Kasumi-1 (cell line): ENCODE data around the gene BLOC1S1.
A peak's percentile ranks its signal among the peaks of the same experiment; 100 is the strongest.

Experiments used
- DNase-seq, 2 experiments: peaks; one replicate each; lab custom pipeline; 2025; lab: John Stamatoyannopoulos, UW

Gene BLOC1S1

DNA sequence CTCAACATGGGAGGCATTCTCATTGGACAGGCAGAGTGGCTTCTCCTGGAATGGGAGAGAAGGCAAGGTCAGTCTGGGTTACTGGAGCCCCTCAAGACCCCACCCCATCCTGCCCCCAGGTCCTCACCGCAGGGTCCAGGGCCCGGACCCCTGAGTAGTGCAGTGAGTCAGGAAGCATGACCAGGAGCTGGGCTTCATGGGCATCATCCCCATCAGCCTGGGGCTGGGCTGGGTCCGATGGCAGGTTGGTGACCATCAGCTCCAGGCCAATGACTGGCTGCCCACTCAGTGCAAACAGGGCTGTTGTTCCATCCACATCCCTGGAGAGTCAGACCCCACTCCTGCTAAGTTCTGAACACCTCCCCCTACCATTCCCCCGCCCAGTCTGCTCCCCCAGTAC is 21.2 kb upstream of the BLOC1S1 start:
- no peak for DNase-seq

DNA sequence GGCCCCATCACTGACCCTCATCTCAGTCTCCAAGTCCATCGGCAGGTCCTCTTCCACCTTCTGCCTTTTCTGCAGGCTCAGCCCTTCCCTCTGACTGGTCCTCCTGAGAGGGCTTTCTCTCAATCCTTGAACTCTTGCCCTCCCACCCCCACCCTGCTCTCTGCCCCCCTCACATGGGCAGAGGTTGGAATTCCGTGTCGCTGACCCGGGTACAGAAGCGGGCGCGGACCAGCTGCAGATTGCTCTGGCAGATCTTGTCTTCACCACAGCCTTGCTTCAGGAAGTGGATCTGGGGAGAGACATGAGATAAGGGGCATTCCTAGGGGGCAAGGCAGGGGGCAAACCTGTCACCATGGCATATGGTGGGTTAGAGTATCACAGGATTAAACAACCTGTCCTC is 20.5 kb upstream of the BLOC1S1 start:
- DNase-seq, result no peak

DNA sequence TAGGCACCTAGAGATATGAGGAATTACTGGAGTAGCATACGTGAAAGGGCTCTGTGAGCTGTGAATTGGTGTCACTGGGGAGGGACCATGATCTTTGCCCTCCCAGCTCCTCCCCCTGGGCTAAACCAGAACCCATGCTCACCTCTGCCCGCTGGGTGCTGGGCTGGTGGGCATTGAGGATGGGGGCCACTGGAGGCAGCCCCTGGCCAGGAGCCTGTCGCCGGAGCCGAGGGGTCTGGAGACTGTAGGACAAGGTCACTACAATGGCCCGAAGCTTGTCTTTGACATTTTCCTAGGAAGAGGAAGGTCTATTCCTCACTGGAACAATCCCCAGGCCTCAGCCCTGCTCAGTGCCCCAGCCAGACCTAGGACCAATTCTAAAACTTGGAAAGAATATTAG is 19.7 kb upstream of the BLOC1S1 start:
- no peak for DNase-seq

DNA sequence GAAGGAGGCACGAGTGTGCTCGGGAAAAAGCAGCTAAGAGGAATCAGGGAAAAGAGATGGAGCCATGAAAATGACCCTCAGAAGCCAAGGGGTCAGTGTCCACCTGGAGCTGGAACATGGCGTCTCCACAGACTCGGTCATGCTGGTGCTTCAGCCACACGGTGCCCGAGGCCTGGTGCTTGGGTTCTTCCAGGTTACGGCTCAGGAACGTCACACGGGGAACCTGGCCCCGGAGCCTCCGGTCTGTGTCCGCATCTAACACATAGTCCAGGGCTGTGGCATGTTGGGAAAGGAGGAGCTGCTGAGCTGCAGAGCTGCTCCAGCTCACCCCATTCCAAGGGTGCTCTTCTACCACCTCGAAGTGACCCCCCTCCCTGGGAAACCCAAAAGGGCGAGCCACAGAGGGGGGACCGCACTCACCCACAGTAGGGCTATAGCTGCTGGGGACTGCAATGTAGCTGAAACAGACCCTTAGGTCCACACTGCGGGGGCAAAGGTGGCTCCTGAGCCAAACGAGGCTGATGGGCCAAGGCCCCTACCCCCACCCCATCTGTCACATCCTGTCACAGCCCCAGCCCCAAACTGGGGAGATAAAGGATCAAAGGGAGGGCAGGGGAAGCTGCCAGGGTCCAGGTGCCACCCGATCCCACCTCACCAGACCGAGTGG is 18.9 kb upstream of the BLOC1S1 start:
- DNase-seq, result no peak

DNA sequence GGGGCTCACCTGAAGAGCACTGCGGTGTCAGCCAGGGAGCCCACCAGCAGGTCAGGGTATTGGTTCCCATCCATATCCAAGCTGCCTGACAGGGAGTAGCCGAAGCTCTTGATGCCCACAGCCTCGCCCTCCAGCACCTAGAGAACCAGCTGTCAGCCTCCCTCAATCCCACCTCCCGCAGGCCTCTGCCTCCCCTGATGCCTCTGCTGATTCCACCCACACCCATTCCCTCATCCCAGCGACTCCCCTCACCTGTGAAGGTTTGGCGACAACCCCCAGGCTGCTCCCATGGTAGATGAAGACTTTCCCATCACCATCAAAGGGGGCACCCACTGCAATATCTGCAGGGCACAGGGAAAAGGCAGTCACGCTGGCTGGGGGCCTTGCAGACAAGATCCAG is 18.2 kb upstream of the BLOC1S1 start:
- DNase-seq, result no peak

DNA sequence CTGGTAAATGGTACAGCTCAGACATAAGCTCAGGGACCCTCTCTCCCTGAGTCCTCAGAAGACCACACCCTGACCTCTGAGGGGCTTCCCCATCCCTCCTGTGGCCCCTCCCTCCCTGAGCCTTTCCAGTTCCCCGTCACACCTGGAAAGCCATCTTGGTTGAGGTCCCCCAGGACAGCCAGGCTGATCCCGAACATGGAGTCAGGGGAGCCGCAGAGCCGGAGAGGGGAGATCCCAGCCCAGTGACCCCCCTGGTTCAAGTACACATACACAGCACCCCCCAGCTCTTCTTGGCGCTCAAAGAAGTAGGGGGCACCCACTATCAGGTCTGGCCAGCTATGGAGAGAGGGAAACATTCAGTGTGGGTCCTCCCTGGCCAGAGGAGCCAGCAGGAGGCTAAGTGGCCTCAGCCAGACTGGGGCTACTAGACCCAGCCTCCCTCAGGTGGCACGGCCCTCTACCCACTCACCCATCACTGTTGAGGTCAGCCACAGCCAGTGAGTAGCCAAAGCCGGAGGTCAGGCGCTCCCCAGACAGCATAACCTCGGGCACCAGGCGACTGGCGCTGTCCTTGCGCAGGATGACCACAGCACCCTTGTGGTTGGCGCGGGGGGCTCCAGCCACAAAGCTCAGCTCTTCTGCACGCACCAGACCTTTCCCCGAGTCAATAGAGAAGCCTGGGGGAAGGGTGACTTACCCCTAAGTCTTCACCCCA is 17.4 kb upstream of the BLOC1S1 start:
- DNase-seq, result no peak

DNA sequence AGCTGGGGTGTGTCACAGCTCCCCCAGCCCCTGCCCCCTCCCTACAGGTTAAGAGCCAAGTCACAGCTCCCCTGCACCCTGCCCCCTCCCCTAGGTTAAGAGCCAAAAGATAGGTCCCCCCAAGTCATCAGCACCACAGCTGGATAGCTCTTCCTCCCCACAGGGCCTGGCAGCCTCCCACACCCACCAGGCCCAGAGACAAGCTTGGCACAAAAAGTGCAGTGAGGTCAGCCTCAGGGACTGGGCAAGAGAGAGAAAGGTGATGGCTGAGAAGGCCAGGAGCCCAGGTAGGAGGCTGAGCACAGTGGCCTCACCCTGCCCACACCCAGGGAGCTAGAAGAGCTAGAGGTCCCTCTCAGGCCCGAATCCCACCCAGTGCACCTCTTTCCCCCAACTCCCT is 16.9 kb upstream of the BLOC1S1 start:
- no peak for DNase-seq

DNA sequence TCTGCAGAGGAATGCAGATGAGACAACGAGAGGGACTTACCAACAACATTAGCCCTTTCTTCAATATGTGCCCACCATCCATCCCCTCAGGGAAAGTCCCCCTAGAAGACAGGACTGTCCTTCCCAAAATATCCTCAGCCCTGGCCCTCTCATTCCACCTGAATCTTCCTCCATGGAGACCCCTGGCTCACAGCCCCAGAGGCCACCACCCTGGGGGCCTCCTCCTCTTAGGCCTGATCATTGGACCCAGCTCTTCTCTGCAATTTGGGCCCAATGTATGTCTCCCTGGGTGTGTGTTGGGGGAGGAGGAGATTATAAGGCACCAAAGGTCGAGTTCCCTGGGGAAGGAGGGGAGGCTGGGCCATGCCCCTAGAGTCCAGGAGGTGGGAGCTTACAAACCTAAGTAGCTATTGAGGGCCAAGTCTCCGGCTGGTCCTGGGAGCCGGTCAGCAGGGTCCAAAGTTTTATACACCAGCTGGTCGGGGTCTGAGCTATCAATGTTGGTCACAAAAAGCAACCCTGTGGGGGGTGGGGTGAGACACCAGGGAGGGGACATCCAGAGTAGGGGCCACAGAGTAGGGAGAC is 16.3 kb upstream of the BLOC1S1 start:
- DNase-seq, result no peak

DNA sequence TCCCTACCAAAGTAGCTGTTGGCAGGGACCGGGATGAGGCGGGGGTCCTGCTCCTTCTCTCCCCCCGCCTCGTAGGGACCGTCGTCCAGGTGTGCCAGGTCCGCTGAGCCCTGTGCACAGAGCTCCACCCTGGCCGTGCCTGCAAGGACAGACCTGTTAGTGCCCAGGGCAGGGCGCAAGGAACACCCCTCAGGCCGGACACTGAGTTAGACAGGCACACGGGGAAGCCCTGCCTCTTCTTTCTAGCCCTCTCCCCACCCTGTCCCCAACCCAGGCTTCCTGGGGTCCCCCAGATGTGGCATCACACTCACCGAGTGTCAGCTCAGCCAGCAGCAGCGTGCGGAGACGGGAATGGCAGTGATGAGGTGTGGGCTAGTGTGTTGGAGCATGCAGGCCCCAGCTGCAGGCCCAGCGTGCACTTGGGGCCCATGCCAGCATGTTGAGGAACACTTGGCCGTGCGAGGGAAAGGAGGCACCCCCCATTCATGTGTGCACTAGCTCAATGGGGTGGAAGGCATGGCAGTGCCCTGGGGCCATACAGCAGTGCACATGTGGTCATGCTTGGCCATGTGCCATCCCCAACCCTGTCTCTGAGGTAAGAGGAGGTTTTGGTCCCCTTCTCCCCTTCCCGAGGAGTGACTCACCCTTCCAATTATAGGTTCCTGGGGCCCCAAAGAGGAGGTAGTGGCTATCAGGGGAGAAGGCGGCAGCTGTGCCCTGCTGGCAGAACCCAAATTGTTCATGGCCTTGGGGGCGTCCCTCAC is 15.4 kb upstream of the BLOC1S1 start:
- no peak for DNase-seq

DNA sequence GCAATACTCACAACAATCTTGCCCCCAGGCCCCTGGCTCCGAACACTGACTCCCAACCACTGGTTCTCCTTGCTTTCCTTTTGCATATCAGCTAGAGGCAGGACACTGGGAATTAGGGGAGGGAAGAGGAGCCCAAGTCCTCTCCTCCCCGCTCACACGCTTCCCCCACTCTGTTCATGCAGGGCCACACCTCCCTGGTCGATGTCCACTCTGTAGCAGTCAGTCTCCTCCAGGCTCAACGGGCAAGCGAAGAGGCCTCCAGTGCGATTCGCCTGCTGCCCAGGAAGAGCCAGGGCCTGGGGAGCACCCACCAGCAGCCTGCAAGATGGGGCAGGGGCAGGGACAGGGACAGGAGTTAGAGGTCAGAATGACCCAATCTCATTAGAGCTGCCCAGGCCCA is 13.0 kb upstream of the BLOC1S1 start:
- no peak for DNase-seq

DNA sequence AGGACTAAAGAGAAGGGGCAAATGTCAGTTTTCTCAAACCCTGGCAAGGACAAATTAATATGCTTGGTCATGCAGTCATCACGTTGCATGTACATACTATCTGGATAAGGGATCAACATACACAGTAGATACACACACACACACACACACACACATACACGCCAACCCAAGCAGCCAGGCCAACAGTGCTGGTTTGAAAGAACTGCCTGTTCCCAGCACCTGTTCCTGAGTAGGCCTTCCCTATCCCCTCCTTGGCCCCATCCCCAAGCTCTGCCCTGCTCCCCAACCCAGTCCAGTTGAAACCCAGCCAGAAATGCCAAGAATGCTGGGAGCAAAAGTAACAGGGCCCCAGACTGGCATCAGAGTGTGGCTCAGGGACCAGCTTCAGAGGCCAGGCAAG is 12.6 kb upstream of the BLOC1S1 start:
- no peak for DNase-seq

DNA sequence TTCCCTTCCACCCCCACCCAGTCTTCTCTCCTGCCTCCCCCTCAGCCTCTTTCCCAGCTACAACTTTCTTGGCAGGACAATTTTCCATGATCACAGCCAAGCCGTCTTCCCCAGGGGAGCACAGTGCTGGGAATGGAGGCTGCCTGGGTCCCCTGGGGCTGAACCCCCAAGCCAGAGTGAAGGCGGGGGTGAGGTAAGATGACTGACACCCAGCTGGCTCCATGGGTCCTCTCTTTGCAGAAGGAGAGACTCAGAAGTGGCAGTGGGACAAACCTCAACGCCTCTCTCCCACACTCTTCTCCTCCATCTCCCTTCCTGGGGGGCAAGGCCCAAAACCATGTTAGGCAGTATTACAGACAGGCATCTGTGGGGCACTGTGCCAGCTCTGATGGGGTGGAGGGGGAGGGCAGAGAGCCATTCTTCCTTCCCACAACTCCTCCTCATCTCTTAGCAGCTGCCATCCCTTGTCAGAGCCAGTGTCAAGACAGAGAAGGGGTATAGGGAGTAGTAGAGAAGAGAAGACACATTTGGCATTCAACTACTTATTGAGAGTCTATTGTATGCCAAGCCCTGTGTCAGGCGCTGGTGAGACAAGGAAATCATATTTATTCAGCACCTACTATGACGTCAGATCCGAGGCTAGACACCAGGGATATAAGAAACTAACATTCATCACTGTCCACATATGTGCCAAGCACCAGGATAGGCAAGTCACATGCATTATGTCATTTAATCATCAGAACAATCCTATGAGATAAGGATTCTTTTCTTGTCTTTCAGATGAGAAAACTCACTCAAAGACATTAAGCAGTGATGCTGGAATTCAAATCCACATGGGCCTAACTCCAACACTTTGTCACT is 11.7 kb upstream of the BLOC1S1 start:
- no peak for DNase-seq

DNA sequence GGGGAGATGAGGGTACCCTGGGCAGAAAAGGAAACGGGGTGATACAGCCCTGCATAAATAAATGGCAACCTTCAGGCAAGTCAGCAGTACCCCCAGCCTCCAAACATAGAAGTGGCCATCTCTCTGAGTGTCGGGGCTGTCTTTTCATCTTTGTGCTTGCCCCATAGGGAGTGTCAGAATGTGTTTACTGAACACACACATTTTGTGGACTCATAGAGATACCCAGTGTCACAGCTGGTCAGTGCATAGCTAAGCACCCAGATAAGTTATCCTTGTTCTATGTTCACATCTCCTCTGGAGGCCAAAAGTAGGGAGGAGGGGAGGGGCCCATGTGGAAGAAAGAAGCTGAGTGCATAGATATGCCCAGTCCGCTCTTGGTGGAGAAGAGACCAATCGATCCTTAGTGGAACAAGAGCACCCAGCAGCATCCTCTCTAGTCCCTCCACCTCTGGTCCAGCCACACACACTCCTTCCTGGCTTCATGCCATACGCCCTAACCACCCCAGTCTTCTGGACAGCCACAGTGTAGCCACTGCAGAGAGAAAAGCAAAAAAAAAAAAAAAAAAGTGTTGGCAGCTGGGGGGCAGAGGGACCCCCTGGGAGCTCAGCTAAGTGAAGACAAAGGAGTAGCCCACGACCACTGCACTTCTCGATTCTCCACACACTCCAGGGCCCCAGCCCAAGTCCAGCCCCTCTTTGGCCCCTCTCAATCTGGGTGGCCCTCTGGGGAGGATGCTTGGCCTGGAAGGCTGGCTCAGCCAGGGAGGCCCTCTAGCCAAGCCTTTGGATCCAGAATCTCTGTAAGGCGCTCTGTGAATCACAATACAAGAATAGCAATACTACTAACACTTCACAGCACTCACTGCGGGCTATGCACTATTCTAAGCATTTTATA is 10.8 kb upstream of the BLOC1S1 start:
- no peak for DNase-seq

DNA sequence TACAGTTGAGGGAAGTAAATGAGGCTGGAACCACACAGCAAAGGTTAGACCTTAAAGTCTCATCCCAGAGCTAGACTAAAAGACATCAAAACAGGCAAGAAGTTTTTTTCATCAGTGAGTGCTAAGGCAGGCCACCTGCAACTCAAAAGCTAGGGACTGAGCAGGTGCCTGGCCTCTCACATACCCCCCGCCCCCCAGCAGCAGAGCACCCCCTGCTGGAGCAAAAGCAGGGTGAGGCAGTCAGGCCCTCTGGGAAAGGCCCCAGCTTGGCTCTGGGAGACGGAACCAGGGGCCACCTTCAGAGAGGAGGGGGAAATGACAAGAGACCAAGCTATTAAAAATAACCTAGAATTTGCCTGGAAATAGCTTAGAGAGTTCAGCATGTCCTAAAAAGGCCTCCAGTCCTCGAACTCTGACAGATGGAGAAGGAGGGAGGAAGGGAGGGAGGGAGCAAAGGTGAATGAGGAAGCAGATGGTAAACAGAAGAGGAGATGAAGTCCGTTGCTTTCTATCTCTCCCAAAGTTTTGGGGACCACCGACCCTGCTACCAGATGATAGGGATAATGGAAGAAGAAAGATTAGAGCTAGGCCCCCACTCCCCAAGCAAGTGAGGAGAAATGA is 10.0 kb upstream of the BLOC1S1 start:
- no peak for DNase-seq

DNA sequence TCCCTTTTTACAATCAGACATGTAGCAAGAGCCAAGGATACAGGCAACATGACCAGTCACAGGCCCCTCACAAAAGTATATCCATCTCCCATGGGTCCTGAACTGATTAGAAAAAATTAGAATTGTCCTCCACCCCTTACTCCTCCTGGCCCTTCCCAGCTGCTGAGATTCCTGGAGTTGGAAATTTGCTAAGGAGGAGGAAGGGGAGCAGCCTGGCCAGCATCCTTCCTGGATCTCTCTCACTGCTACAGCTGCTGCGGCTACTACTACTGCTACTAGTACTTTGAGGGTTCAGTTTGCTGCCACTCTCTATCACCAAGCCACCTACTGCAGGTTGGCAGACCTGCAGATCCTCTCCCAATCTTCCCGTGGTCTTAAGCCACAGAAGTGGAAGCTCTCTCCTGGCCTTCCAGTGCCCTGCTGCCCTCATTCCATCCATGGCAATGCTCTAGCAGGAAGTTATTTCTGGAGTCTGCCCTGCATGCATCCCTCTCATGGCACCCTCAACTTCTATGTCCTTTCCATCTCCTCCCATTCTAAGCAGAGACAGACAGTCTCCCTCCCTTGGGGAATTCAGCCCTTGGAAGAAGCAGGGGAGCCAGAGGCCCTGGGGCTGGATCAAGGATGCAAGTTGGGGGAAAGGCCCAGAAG is 9.2 kb upstream of the BLOC1S1 start:
- no peak for DNase-seq

DNA sequence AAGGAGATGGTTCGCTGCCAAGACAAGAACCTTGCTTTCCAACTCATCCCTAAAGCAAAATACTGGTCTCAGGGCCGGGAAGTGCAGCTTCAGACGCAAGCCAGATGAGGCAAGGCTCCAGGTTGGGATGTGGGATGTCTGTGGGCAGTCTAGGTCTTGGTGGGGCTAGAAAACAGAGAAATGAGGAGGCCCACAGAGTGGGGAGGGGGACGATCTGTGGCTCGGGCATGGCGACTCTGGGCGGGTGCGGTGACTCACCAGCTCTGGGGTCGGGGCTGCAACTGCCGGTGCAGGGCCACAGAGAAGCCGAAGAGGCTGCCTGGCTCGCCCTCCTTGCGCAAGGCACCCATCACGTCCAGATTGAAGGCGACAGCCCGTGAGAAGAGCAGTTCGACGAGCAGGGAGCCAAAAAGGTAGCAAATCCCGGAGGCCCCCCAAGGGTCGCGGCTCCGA is 8.6 kb upstream of the BLOC1S1 start:
- no peak for DNase-seq

DNA sequence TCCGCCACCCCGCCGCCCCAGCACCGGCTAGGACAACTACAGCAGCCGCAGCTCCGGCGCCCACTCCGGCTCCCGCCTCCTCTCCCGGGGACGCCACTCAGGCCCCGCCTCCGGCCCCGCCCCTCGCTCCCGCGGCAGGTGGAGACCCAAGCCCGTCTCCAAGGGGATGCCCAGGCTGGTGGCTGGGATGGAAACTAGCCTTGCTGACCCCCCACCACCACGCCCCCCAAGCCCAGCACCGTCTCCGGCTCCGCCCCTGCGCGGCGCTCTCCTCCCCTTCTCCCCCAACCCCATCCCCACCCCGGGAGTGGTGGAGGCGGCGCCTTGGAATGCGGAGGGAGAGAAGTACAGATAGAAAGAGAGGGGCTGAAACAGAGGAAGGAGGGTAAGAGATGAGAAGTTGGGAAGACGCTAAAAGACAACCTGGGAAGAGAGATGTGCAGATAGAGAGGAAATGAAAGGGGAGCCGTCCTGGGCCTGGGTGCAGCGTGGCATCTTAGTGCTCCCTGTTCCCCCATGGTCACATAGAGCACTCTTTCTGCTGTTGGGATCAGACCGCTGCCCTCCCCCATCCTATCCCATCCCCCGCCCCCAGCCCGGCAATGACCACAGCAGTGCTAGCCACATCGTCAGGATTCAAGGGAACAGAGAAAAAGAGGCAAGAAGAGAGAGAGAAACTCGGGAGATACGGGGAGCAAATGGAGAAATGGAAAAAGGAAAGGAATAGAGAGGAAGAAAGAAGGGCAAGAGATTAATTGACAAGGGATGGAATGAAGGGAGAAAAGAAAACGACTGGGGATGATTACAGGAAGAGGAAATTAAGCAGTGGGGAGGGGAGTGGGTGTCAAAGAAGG is 7.8 kb upstream of the BLOC1S1 start, which contains the start of gene ITGA7:
Gene ITGA7 (minus strand): TSS at position 64 of the 854 bp plus-strand sequence. CDS start 222 bp downstream, outside the sequence.
- DNase-seq, result no peak

DNA sequence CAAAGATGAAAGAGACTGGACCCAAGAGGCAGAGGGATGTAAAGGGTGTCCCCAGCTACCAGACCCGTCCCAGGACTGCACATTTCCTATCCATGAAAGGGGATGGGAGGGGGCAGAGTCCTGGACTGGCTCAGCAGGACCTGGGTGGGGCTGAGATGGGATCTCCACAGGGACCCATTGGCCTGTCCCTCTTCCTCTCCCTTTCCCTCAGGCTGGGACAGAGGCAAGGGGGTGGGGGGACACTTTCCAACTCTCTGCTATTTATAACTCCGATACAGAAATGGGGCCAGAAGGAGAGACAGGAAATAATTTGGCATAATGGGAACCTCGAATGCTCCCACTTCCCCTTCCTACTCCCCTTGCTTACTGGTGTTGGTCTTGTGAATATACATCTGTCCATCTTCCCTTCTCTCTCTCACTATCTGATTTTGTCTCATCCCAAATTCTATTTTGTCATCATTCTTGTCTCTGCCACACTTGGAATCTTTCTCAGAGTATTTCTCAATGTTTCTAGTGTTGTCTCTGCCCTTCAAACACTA is 7.1 kb upstream of the BLOC1S1 start:
- peak in 1 of 2 experiments; percentile 14 for DNase-seq
